ENCODE measurements around the gene STAP1.

- TF ChIP-seq CTCF (IDR thresholded peaks at IDR 0.05) (no peak), REST (IDR thresholded peaks at IDR 0.05; ENCODE audit: low read depth, low read length) (no peak), POLR2AphosphoS5 (IDR thresholded peaks at IDR 0.05; ENCODE audit: low read depth, low read length) (no peak)
Measured at GRCh38 chr4:67535280-67535840, 23.2 kb upstream of the STAP1 start.

Data from SK-N-SH (cell line).